ENCODE measurements around the gene RAB28.

Gene RAB28

DNA sequence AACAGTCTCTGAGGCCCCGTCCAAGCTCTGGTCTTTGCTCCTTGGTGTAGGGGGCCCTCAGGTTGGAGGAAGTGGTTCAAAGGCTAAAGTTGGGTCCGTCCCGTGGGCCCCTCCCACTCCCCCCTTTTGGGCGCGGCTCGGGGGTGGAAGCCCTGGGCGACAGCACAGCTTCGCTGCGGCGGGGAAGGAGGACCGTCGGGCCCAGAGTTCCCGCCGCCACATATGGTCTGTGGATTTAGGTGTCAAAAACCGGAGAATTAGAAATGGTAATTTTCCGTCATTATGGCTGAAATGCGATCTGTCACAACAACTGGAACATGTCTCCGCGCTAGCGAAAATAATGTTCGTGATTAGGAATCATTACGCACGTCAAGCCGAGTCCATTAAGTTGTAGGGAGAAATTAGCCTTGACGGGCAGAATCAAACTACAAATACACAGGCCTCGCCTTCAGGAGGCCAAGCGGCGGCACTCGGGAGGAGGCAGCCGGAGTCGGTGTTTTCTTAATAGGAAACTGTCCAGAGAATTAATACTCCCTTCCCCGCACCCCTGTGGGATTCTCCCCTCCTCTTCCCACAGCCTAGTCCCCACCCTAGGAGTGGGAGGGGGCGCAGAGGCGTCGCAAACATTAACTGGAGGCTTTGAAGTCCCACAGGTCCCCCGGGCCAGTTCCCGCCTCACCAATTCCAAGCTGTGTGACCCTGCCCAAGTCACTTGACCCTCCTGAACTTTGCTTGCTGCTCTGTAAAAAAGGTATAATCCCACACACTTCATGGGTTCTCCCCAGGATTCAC, 45.2 kb upstream of the RAB28 start:
- WGBS, 2 donors (ENCODE audit: extremely low coverage in 2 of 2, insufficient read length in 2 of 2, insufficient replicate concordance in 1 of 2): no CpG with 5 or more reads among the region's 37 CpGs
- no peak for DNase-seq (ENCODE audit: low spot score)

DNA sequence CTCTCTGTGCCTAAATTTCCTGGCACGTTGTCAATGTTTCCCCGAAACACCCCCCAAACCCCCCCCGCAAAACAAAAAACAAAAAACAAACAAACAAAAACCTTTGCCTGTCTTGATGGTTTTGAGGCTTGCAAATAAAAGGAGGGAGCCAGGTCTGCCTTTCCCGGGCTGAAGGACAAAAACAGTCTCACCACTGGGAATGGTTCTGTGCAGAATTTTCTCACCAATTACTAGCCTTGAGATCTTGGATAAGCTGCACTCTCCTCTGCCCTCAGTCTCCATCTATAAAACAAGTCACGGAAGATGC, 44.6 kb upstream of the RAB28 start:
- no peak overlapping the region for H2BK15ac ChIP-seq (ENCODE audit: low read length)
- peaks cover 2 to 6% of the 10 kb centered on the region in 2 donors for H3K4me1 ChIP-seq (ENCODE audit: control insufficient read depth in 2 of 2, insufficient read depth in 1 of 2, low read depth in 1 of 2, low read length in 2 of 2)
- no peak overlapping the region for H2BK12ac ChIP-seq (ENCODE audit: low read length)
- no peak overlapping the region for H4K8ac ChIP-seq (ENCODE audit: low read depth, low read length)
- no peak overlapping the region for H3K27ac ChIP-seq (replicated peaks; ENCODE audit: low read length)
- H3K27me3 ChIP-seq (ENCODE audit: control insufficient read depth in 3 of 3, insufficient read depth in 3 of 3, low read depth in 1 of 3, low read length in 3 of 3): peaks cover 70 to 99% (median 94%) of the 10 kb centered on the region in 3 experiments
- peaks cover 21 to 25% of the 10 kb centered on the region in 2 donors for H3K9me3 ChIP-seq (replicated peaks in 1 of 2; ENCODE audit: control insufficient read depth in 2 of 2, insufficient read depth in 1 of 2, low read depth in 1 of 2, low read length in 2 of 2)
- H2BK120ac ChIP-seq (ENCODE audit: low read depth, low read length): no peak overlapping the region
- no peak overlapping the region for H3K9ac ChIP-seq (ENCODE audit: low read depth, low read length, poor library complexity)
- no peak overlapping the region for H2AK5ac ChIP-seq (ENCODE audit: low read depth, low read length)
- no peak overlapping the region for H3K23ac ChIP-seq (ENCODE audit: low read depth, low read length, poor library complexity)
- DNase-seq (ENCODE audit: low spot score): no peak
- H3K4ac ChIP-seq (ENCODE audit: low read length): no peak overlapping the region
- no peaks in the 10 kb centered on the region for H3K36me3 ChIP-seq (replicated peaks in 1 of 2; ENCODE audit: control insufficient read depth in 2 of 2, insufficient read depth in 2 of 2, low read length in 2 of 2)
- H3K14ac ChIP-seq (ENCODE audit: low read length): no peak overlapping the region
- H4K91ac ChIP-seq (ENCODE audit: low read depth, low read length, poor library complexity): no peak overlapping the region
- no CpG with 5 or more reads among the region's 5 CpGs for WGBS, 2 donors (ENCODE audit: extremely low coverage in 2 of 2, insufficient read length in 2 of 2, insufficient replicate concordance in 1 of 2)
- H3K18ac ChIP-seq (ENCODE audit: low read length): no peak overlapping the region
- no peak overlapping the region for H3K4me3 ChIP-seq (ENCODE audit: low read length in 2 of 2)
- H3K4me2 ChIP-seq (ENCODE audit: insufficient read depth, low read length, poor library complexity, severe bottlenecking): no peak overlapping the region
- no peak overlapping the region for H2BK5ac ChIP-seq (ENCODE audit: low read length)
- no peak overlapping the region for H2AFZ ChIP-seq (ENCODE audit: low read length)
- no peaks in the 10 kb centered on the region for H3K79me1 ChIP-seq (ENCODE audit: low read depth, low read length)

More for the DNA sequence above, 45.2 kb upstream of the RAB28 start:
- Histone ChIP-seq H3K9me3 (replicated peaks in 1 of 2; ENCODE audit: control insufficient read depth in 2 of 2, insufficient read depth in 1 of 2, low read depth in 1 of 2, low read length in 2 of 2) (peaks cover 16 to 20% of the 10 kb centered on the region in 2 donors), H3K4me2 (ENCODE audit: insufficient read depth, low read length, poor library complexity, severe bottlenecking) (no peak overlapping the region), H3K79me1 (ENCODE audit: low read depth, low read length) (no peaks in the 10 kb centered on the region), H3K36me3 (replicated peaks in 1 of 2; ENCODE audit: control insufficient read depth in 2 of 2, insufficient read depth in 2 of 2, low read length in 2 of 2) (no peaks in the 10 kb centered on the region), H2BK5ac (ENCODE audit: low read length) (no peak overlapping the region), H3K18ac (ENCODE audit: low read length) (no peak overlapping the region), H3K14ac (ENCODE audit: low read length) (no peak overlapping the region), H4K91ac (ENCODE audit: low read depth, low read length, poor library complexity) (no peak overlapping the region), H2BK12ac (ENCODE audit: low read length) (no peak overlapping the region), H3K9ac (ENCODE audit: low read depth, low read length, poor library complexity) (no peak overlapping the region), H3K27me3 (ENCODE audit: control insufficient read depth in 3 of 3, insufficient read depth in 3 of 3, low read depth in 1 of 3, low read length in 3 of 3) (peaks cover 70 to 99% (median 94%) of the 10 kb centered on the region in 3 experiments), H4K8ac (ENCODE audit: low read depth, low read length) (no peak overlapping the region), H3K23ac (ENCODE audit: low read depth, low read length, poor library complexity) (no peak overlapping the region), H3K4me1 (ENCODE audit: control insufficient read depth in 2 of 2, insufficient read depth in 1 of 2, low read depth in 1 of 2, low read length in 2 of 2) (peaks cover 3 to 11% of the 10 kb centered on the region in 2 donors), H2BK120ac (ENCODE audit: low read depth, low read length) (no peak overlapping the region), H3K27ac (replicated peaks; ENCODE audit: low read length) (no peak overlapping the region), H2AK5ac (ENCODE audit: low read depth, low read length) (no peak overlapping the region), H3K4ac (ENCODE audit: low read length) (no peak overlapping the region), H2AFZ (ENCODE audit: low read length) (no peak overlapping the region), H3K4me3 (ENCODE audit: low read length in 2 of 2) (no peak overlapping the region), H2BK15ac (ENCODE audit: low read length) (no peak overlapping the region)

- no CpG with 5 or more reads among the region's 35 CpGs for WGBS, 2 donors (ENCODE audit: extremely low coverage in 2 of 2, insufficient read length in 2 of 2, insufficient replicate concordance in 1 of 2)
- no peak overlapping the region for H2BK12ac ChIP-seq (ENCODE audit: low read length)
- H2AK5ac ChIP-seq (ENCODE audit: low read depth, low read length): peak overlapping the region; percentile 35
- H3K18ac ChIP-seq (ENCODE audit: low read length): no peak overlapping the region
- no peak overlapping the region for H2BK5ac ChIP-seq (ENCODE audit: low read length)
- H3K9ac ChIP-seq (ENCODE audit: low read depth, low read length, poor library complexity): no peak overlapping the region
- no peak overlapping the region for H2AFZ ChIP-seq (ENCODE audit: low read length)
- no peak overlapping the region for H4K8ac ChIP-seq (ENCODE audit: low read depth, low read length)
- H4K91ac ChIP-seq (ENCODE audit: low read depth, low read length, poor library complexity): no peak overlapping the region
- H2BK15ac ChIP-seq (ENCODE audit: low read length): no peak overlapping the region
- no peak overlapping the region for H3K4me2 ChIP-seq (ENCODE audit: insufficient read depth, low read length, poor library complexity, severe bottlenecking)
- no peak overlapping the region for H3K4me3 ChIP-seq (ENCODE audit: low read length in 2 of 2)
- H3K27ac ChIP-seq (replicated peaks; ENCODE audit: low read length): no peak overlapping the region
- no peak overlapping the region for H3K23ac ChIP-seq (ENCODE audit: low read depth, low read length, poor library complexity)
- no peak for DNase-seq (ENCODE audit: low spot score)
- H2BK120ac ChIP-seq (ENCODE audit: low read depth, low read length): no peak overlapping the region
- H3K79me1 ChIP-seq (ENCODE audit: low read depth, low read length): no peaks in the 10 kb centered on the region
- H3K36me3 ChIP-seq (replicated peaks in 1 of 2; ENCODE audit: control insufficient read depth in 2 of 2, insufficient read depth in 2 of 2, low read length in 2 of 2): no peaks in the 10 kb centered on the region
- H3K14ac ChIP-seq (ENCODE audit: low read length): peak overlapping the region; percentile 97
- peaks cover 71 to 99% (median 95%) of the 10 kb centered on the region in 3 experiments for H3K27me3 ChIP-seq (ENCODE audit: control insufficient read depth in 3 of 3, insufficient read depth in 3 of 3, low read depth in 1 of 3, low read length in 3 of 3)
- peaks cover 26 to 27% of the 10 kb centered on the region in 2 donors for H3K9me3 ChIP-seq (replicated peaks in 1 of 2; ENCODE audit: control insufficient read depth in 2 of 2, insufficient read depth in 1 of 2, low read depth in 1 of 2, low read length in 2 of 2)
- peaks cover 2 to 6% of the 10 kb centered on the region in 2 donors for H3K4me1 ChIP-seq (ENCODE audit: control insufficient read depth in 2 of 2, insufficient read depth in 1 of 2, low read depth in 1 of 2, low read length in 2 of 2)
- no peak overlapping the region for H3K4ac ChIP-seq (ENCODE audit: low read length)
Measured at GRCh38 chr4:13527981-13528820, 44.1 kb upstream of the RAB28 start.

Data from neuronal stem cell (in vitro differentiated cells).